Measurements from ENCODE around the gene C3orf33. TPM values are rescaled to one million over a fixed set of nuclear protein-coding genes. Genes with fewer than 3 reads are reported as not detected.

Gene C3orf33
- total and polyA plus RNA-seq, 2 of the 13 experiments (the other 11 are each of a cell fraction or from before 2014, with no cell fraction given) = 9.2 to 12.6 TPM

- Histone ChIP-seq H4K20me1 (ENCODE audit: insufficient read depth, low read length) (no peaks in the 10 kb centered on the region; the same call in 1 of the 2 replicates), H3K27me3 (ENCODE audit: control insufficient read depth in 1 of 2, insufficient read depth in 2 of 2, low read length in 2 of 2) (no peaks in the 10 kb centered on the region), H2AFZ (ENCODE audit: low read length) (no peak overlapping the region), H3K79me2 (ENCODE audit: insufficient read depth, low read length) (no peaks in the 10 kb centered on the region), H3K4me2 (ENCODE audit: low read depth, low read length) (no peak overlapping the region), H3K36me3 (replicated peaks in 1 of 2; ENCODE audit: control insufficient read depth in 1 of 2, insufficient read depth in 2 of 2, low read length in 2 of 2) (peaks cover 0 to 12% of the 10 kb centered on the region in 2 experiments; a peak in 1 of 5 replicates), H3K27ac (ENCODE audit: extremely low read length, insufficient read depth, low read length) (no peak overlapping the region), H3K9ac (ENCODE audit: insufficient read depth, low read depth, low read length) (no peak overlapping the region), H3K4me1 (ENCODE audit: insufficient read depth, low read length) (no peaks in the 10 kb centered on the region), H3K4me3 (replicated peaks in 1 of 3; ENCODE audit: insufficient read depth in 1 of 3, low read depth in 2 of 3, low read length in 3 of 3) (no peak overlapping the region), H3K9me3 (ENCODE audit: low read length) (no peaks in the 10 kb centered on the region)
- CTCF ChIA-PET (ENCODE audit: low intra/inter-chr PET ratio, low total read pairs) = no interaction called here
- 100% methylated on average over 1 of the region's 1 CpG for WGBS (ENCODE audit: low lambda C conversion rate)
- ATAC-seq (no peak), FAIRE-seq (no peak), DNase-seq (ENCODE audit: low spot score) (no peak)
- POLR2A ChIA-PET = no interaction called here
- in situ Hi-C loops (cut with HindIII; ENCODE audit: extremely low pct_ligation_motif_present, low pct_unique_long_range_greater_than_20kb) (no loop called here), intact Hi-C loops (cut with micrococcal nuclease; ENCODE audit: unreplicated experiment) (no loop called here)
- BruUV-seq (replicated peaks) = no TSS peak
- TF ChIP-seq, protein P1, sequence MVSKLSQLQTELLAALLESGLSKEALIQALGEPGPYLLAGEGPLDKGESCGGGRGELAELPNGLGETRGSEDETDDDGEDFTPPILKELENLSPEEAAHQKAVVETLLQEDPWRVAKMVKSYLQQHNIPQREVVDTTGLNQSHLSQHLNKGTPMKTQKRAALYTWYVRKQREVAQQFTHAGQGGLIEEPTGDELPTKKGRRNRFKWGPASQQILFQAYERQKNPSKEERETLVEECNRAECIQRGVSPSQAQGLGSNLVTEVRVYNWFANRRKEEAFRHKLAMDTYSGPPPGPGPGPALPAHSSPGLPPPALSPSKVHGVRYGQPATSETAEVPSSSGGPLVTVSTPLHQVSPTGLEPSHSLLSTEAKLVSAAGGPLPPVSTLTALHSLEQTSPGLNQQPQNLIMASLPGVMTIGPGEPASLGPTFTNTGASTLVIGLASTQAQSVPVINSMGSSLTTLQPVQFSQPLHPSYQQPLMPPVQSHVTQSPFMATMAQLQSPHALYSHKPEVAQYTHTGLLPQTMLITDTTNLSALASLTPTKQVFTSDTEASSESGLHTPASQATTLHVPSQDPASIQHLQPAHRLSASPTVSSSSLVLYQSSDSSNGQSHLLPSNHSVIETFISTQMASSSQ (IDR thresholded peaks at IDR 0.05; ENCODE audit: low read depth) = no peak
- TF ChIP-seq, protein P1 (CRISPR knock-in tag; IDR thresholded peaks at IDR 0.05; ENCODE audit: borderline replicate concordance) = no peak
- no peak for TF ChIP-seq ZNF598 (CRISPR knock-in tag; IDR thresholded peaks at IDR 0.05; ENCODE audit: borderline replicate concordance)
- TF ChIP-seq ZSCAN12 (CRISPR knock-in tag; IDR thresholded peaks at IDR 0.05) = no peak
- TF ChIP-seq ZNF660 (CRISPR knock-in tag; IDR thresholded peaks at IDR 0.05; ENCODE audit: borderline replicate concordance, low read depth) = no peak
- TF ChIP-seq ZMAT3 (CRISPR knock-in tag; conservative IDR thresholded peaks at IDR 0.05) = no peak
- TF ChIP-seq KLF11 (CRISPR knock-in tag; IDR thresholded peaks at IDR 0.05) = no peak
- TF ChIP-seq ZNF124 (CRISPR knock-in tag; IDR thresholded peaks at IDR 0.05) = no peak
- TF ChIP-seq SRSF9 (IDR thresholded peaks at IDR 0.05; ENCODE audit: borderline replicate concordance, insufficient read depth, low read depth, low read length, poor library complexity, severe bottlenecking) = no peak
- no peak for TF ChIP-seq RXRA (CRISPR knock-in tag; IDR thresholded peaks at IDR 0.05)
- TF ChIP-seq, protein P2, sequence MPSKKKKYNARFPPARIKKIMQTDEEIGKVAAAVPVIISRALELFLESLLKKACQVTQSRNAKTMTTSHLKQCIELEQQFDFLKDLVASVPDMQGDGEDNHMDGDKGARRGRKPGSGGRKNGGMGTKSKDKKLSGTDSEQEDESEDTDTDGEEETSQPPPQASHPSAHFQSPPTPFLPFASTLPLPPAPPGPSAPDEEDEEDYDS (CRISPR knock-in tag; IDR thresholded peaks at IDR 0.05) = no peak
- TF ChIP-seq ZFP82 (CRISPR knock-in tag; IDR thresholded peaks at IDR 0.05; ENCODE audit: borderline replicate concordance) = no peak
- TF ChIP-seq, protein P3, sequence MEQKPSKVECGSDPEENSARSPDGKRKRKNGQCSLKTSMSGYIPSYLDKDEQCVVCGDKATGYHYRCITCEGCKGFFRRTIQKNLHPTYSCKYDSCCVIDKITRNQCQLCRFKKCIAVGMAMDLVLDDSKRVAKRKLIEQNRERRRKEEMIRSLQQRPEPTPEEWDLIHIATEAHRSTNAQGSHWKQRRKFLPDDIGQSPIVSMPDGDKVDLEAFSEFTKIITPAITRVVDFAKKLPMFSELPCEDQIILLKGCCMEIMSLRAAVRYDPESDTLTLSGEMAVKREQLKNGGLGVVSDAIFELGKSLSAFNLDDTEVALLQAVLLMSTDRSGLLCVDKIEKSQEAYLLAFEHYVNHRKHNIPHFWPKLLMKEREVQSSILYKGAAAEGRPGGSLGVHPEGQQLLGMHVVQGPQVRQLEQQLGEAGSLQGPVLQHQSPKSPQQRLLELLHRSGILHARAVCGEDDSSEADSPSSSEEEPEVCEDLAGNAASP (CRISPR knock-in tag; IDR thresholded peaks at IDR 0.05; ENCODE audit: borderline replicate concordance) = no peak
- no peak for TF ChIP-seq NFIB (CRISPR knock-in tag; IDR thresholded peaks at IDR 0.05; ENCODE audit: borderline replicate concordance)
- TF ChIP-seq, protein P4, sequence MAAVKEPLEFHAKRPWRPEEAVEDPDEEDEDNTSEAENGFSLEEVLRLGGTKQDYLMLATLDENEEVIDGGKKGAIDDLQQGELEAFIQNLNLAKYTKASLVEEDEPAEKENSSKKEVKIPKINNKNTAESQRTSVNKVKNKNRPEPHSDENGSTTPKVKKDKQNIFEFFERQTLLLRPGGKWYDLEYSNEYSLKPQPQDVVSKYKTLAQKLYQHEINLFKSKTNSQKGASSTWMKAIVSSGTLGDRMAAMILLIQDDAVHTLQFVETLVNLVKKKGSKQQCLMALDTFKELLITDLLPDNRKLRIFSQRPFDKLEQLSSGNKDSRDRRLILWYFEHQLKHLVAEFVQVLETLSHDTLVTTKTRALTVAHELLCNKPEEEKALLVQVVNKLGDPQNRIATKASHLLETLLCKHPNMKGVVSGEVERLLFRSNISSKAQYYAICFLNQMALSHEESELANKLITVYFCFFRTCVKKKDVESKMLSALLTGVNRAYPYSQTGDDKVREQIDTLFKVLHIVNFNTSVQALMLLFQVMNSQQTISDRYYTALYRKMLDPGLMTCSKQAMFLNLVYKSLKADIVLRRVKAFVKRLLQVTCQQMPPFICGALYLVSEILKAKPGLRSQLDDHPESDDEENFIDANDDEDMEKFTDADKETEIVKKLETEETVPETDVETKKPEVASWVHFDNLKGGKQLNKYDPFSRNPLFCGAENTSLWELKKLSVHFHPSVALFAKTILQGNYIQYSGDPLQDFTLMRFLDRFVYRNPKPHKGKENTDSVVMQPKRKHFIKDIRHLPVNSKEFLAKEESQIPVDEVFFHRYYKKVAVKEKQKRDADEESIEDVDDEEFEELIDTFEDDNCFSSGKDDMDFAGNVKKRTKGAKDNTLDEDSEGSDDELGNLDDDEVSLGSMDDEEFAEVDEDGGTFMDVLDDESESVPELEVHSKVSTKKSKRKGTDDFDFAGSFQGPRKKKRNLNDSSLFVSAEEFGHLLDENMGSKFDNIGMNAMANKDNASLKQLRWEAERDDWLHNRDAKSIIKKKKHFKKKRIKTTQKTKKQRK (IDR thresholded peaks at IDR 0.05; ENCODE audit: low read length) = no peak
- no peak for TF ChIP-seq CENPT (CRISPR knock-in tag; IDR thresholded peaks at IDR 0.05; ENCODE audit: low read depth)
Measured at GRCh38 chr3:155782390-155782953, 23.6 kb downstream of the C3orf33 start.

Data from HepG2 (cell line).